Liver (tissue), 9 donors: ENCODE results near the gene TMEM131. TPM values are rescaled to one million over a fixed set of nuclear protein-coding genes. Genes with fewer than 3 reads are reported as not detected.

Experiments used
- DNase-seq: peaks from one replicate; pipeline ENCODE4 v3.0.0-alpha.2; 2017; ENCODE audit warnings: low spot score
- H3K27ac ChIP-seq, 2 donors: one replicate each; pipeline ENCODE4 v1.7.0; 2013; ENCODE audit warnings: inconsistent platforms in 2 of 2, low read length in 2 of 2, control low read depth in 1 of 2, low read depth in 1 of 2, mild to moderate bottlenecking in 1 of 2
- H3K27me3 ChIP-seq, 4 donors: one replicate each; pipeline versions ENCODE4 v1.6.1 to v1.7.0; 2013; ENCODE audit warnings: low read length in 3 of 4, inconsistent platforms in 1 of 4, mild to moderate bottlenecking in 1 of 4, moderate library complexity in 1 of 4; ENCODE audit not compliant: control insufficient read depth in 4 of 4, insufficient read depth in 4 of 4
- H3K36me3 ChIP-seq, 4 donors: one replicate each; pipeline versions ENCODE4 v1.6.1 to v1.7.0; 2013; ENCODE audit warnings: low read length in 3 of 4, mild to moderate bottlenecking in 3 of 4, low read depth in 1 of 4, moderate library complexity in 1 of 4; ENCODE audit not compliant: control insufficient read depth in 4 of 4, insufficient read depth in 3 of 4
- H3K4me1 ChIP-seq, 4 donors: one replicate each; pipeline versions ENCODE4 v1.6.1 to v1.7.0; 2013; ENCODE audit warnings: low read length in 3 of 4, mild to moderate bottlenecking in 3 of 4, moderate library complexity in 1 of 4; ENCODE audit not compliant: control insufficient read depth in 4 of 4, insufficient read depth in 4 of 4
- H3K4me3 ChIP-seq, 3 donors: one replicate each; pipeline versions ENCODE4 v1.6.1 to v1.7.0; 2013; ENCODE audit warnings: low read length in 3 of 3, control low read depth in 1 of 3, low read depth in 1 of 3, mild to moderate bottlenecking in 1 of 3
- H3K9ac ChIP-seq, 2 donors: one replicate each; pipeline ENCODE4 v1.7.0; 2013; ENCODE audit warnings: low read length in 2 of 2, mild to moderate bottlenecking in 2 of 2, moderate library complexity in 2 of 2, control low read depth in 1 of 2, low read depth in 1 of 2
- H3K9me3 ChIP-seq, 4 donors: one replicate each; pipeline versions ENCODE4 v1.6.1 to v1.7.0; 2013; ENCODE audit warnings: low read length in 3 of 4; ENCODE audit not compliant: control insufficient read depth in 4 of 4
- ATF3 ChIP-seq: IDR thresholded peaks from 2 replicates; pipeline ENCODE4 v1.6.1; 2016; ENCODE audit warnings: antibody characterized with exemption
- CTCF ChIP-seq: fragments of 150-350 bp; IDR thresholded peaks from 2 replicates; pipeline ENCODE4 v1.5.1; 2017; ENCODE audit warnings: improper control_type of control experiment, low read depth, low read length; ENCODE audit not compliant: missing input control
- EGR1 ChIP-seq, 2 donors: IDR thresholded peaks; 2 replicates each; pipeline ENCODE4 v1.6.1; 2016 to 2018; ENCODE audit warnings: antibody characterized with exemption in 2 of 2, low read depth in 2 of 2
- FOXA1 ChIP-seq: IDR thresholded peaks from 2 replicates; pipeline ENCODE4 v1.6.1; 2016; ENCODE audit warnings: antibody characterized with exemption
- FOXA2 ChIP-seq: IDR thresholded peaks from 2 replicates; pipeline ENCODE4 v1.6.1; 2016; ENCODE audit warnings: antibody characterized with exemption
- GABPA ChIP-seq, 2 donors: IDR thresholded peaks in 1 of 2; conservative IDR thresholded peaks in 1 of 2; 2 replicates each; pipeline ENCODE4 v1.6.1; 2016; ENCODE audit warnings: antibody characterized with exemption in 2 of 2, mild to moderate bottlenecking in 1 of 2, moderate library complexity in 1 of 2
- HNF4A ChIP-seq, 2 donors: conservative IDR thresholded peaks; 2 replicates each; pipeline ENCODE4 v1.6.1; 2016; ENCODE audit warnings: antibody characterized with exemption in 2 of 2, mild to moderate bottlenecking in 2 of 2
- HNF4G ChIP-seq: IDR thresholded peaks from 2 replicates; pipeline ENCODE4 v1.6.1; 2016; ENCODE audit warnings: antibody characterized with exemption
- JUND ChIP-seq, 2 donors: IDR thresholded peaks; 2 replicates each; pipeline ENCODE4 v1.6.1; 2016; ENCODE audit warnings: antibody characterized with exemption in 2 of 2
- NR2F2 ChIP-seq: IDR thresholded peaks from 2 replicates; pipeline ENCODE4 v1.6.1; 2016; ENCODE audit warnings: antibody characterized with exemption
- RAD21 ChIP-seq, 2 donors: IDR thresholded peaks; 2 replicates each; pipeline ENCODE4 v1.6.1; 2016; ENCODE audit warnings: antibody characterized with exemption in 2 of 2, mild to moderate bottlenecking in 2 of 2
- RXRA ChIP-seq, 2 donors: IDR thresholded peaks; 2 replicates each; pipeline ENCODE4 v1.6.1; 2017 to 2018; ENCODE audit warnings: antibody characterized with exemption in 2 of 2, mild to moderate bottlenecking in 1 of 2
- TAF1 ChIP-seq: conservative IDR thresholded peaks from 2 replicates; pipeline ENCODE4 v1.6.1; 2016; ENCODE audit warnings: antibody characterized with exemption, mild to moderate bottlenecking
- YY1 ChIP-seq: IDR thresholded peaks from 2 replicates; pipeline ENCODE4 v1.6.1; 2016; ENCODE audit warnings: antibody characterized with exemption, mild to moderate bottlenecking
- WGBS: extraction: QIAGEN DNeasy Blood & Tissue Kit; methylation state at CpG from one replicate; pipeline ENCODE4 v1.1.7; 2013; 5-methylcytosine and 5-hydroxymethylcytosine counted together
- polyA plus RNA-seq, 2 donors: library from polyadenylated mRNA; stranded (reverse) in 1 of 2; unstranded in 1 of 2; fragments of 200-250 nt in 1 of 2; fragments of >200 nt in 1 of 2; fragmentation: Nextera tagmentation in 1 of 2; extraction: Ambion mirVana in 1 of 2; gene quantifications; one replicate each; pipeline versions ENCODE4 v1.2.1 to v1.2.3, GENCODE V29; 2013 to 2015
- total RNA-seq, 2 donors: library from RNA; depleted of rRNA; stranded (reverse); fragments of >200 nt; gene quantifications; one replicate each; pipeline ENCODE4 v1.2.3, GENCODE V29; 2014
- TF ChIP-seq, protein P1 (sequence below): IDR thresholded peaks from 2 replicates; pipeline ENCODE4 v1.6.1; 2016; ENCODE audit warnings: antibody characterized with exemption, mild to moderate bottlenecking
- donor health status: healthy.
- donor health status: healthy.
- donor health status: healthy.
- donor health status: healthy.
- donor health status: healthy.

The TMEM131 gene
- total and polyA plus RNA-seq, 4 donors = 6.1 to 22.8 (median 11.2) TPM

GRCh38 chr2:97963880-97964279, 31.9 kb downstream of the TMEM131 start:
- H3K4me1 ChIP-seq = peaks cover 3 to 20% (median 7%) of the 10 kb centered on the region in 4 donors
- DNase-seq = no peak
- no peak for TF ChIP-seq JUND (IDR thresholded peaks at IDR 0.05)
- H3K9ac ChIP-seq = no peak overlapping the region
- no peaks in the 10 kb centered on the region for H3K27me3 ChIP-seq
- no peak overlapping the region for H3K4me3 ChIP-seq
- WGBS = 68% methylated on average over 1 of the region's 1 CpG
- no peaks in the 10 kb centered on the region for H3K9me3 ChIP-seq
- H3K36me3 ChIP-seq = no peaks in the 10 kb centered on the region
- no peak overlapping the region for H3K27ac ChIP-seq

GRCh38 chr2:97963079-97963406, 32.7 kb downstream of the TMEM131 start:
- Histone ChIP-seq H3K27me3 (no peaks in the 10 kb centered on the region), H3K4me3 (no peak overlapping the region), H3K27ac (no peak overlapping the region), H3K36me3 (no peaks in the 10 kb centered on the region), H3K9me3 (no peaks in the 10 kb centered on the region), H3K4me1 (peaks cover 0 to 13% (median 2%) of the 10 kb centered on the region in 4 donors), H3K9ac (no peak overlapping the region)
- DNase-seq = no peak
- TF ChIP-seq CTCF = no peak
- no peak for TF ChIP-seq ATF3
- TF ChIP-seq NR2F2 = no peak
- no peak for TF ChIP-seq JUND (IDR thresholded peaks at IDR 0.05)
- TF ChIP-seq RAD21 (IDR thresholded peaks at IDR 0.05) = no peak
- no peak for TF ChIP-seq HNF4G
- no peak for TF ChIP-seq GABPA (IDR thresholded peaks at IDR 0.05 in 1 of 2, conservative IDR thresholded peaks at IDR 0.05 in 1 of 2)
- TF ChIP-seq FOXA2 = no peak
- no peak for TF ChIP-seq RXRA (IDR thresholded peaks at IDR 0.05)
- no peak for TF ChIP-seq FOXA1
- TF ChIP-seq, protein P1, sequence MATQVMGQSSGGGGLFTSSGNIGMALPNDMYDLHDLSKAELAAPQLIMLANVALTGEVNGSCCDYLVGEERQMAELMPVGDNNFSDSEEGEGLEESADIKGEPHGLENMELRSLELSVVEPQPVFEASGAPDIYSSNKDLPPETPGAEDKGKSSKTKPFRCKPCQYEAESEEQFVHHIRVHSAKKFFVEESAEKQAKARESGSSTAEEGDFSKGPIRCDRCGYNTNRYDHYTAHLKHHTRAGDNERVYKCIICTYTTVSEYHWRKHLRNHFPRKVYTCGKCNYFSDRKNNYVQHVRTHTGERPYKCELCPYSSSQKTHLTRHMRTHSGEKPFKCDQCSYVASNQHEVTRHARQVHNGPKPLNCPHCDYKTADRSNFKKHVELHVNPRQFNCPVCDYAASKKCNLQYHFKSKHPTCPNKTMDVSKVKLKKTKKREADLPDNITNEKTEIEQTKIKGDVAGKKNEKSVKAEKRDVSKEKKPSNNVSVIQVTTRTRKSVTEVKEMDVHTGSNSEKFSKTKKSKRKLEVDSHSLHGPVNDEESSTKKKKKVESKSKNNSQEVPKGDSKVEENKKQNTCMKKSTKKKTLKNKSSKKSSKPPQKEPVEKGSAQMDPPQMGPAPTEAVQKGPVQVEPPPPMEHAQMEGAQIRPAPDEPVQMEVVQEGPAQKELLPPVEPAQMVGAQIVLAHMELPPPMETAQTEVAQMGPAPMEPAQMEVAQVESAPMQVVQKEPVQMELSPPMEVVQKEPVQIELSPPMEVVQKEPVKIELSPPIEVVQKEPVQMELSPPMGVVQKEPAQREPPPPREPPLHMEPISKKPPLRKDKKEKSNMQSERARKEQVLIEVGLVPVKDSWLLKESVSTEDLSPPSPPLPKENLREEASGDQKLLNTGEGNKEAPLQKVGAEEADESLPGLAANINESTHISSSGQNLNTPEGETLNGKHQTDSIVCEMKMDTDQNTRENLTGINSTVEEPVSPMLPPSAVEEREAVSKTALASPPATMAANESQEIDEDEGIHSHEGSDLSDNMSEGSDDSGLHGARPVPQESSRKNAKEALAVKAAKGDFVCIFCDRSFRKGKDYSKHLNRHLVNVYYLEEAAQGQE = no peak
- TF ChIP-seq EGR1 (IDR thresholded peaks at IDR 0.05; ENCODE audit: low read depth in 2 of 2) = no peak

DNA sequence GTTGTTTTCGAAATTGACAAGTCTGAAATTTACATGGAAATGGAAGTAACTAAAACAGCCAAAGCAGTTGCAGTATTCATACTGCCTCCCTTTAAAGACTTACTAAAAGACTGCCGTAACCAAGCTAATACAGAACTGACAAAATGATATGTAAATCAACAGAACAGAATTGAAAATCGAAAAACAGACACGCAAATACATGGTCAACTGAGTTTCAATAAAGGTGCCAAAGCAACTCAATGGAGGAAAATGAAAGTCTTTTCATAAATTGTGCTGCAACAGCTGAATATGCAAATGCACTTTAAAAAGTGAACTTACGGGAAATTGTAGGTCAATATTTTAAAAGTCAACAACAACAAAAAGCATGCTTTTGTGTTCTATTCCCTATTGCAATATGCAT, 34.2 kb downstream of the TMEM131 start:
- no peak for DNase-seq
- H3K9me3 ChIP-seq = no peaks in the 10 kb centered on the region
- no peak overlapping the region for H3K4me3 ChIP-seq
- no peaks in the 10 kb centered on the region for H3K36me3 ChIP-seq
- peaks cover 0 to 4% (median 2%) of the 10 kb centered on the region in 4 donors for H3K4me1 ChIP-seq
- no peaks in the 10 kb centered on the region for H3K27me3 ChIP-seq
- no peak overlapping the region for H3K9ac ChIP-seq
- no peak overlapping the region for H3K27ac ChIP-seq
- 90% methylated on average over 5 of the region's 5 CpGs for WGBS
- TF ChIP-seq, protein P1 = no peak
- TF ChIP-seq TAF1 (no peak), CTCF (no peak), NR2F2 (no peak), HNF4A (conservative IDR thresholded peaks at IDR 0.05) (no peak), ATF3 (no peak), RXRA (IDR thresholded peaks at IDR 0.05) (no peak), YY1 (no peak), GABPA (IDR thresholded peaks at IDR 0.05 in 1 of 2, conservative IDR thresholded peaks at IDR 0.05 in 1 of 2) (no peak)
